Endothelial cell of umbilical vein (primary cell): ENCODE measurements around the gene ZNF708. TPM values are rescaled to one million over a fixed set of nuclear protein-coding genes. Genes with fewer than 3 reads are reported as not detected.
"Not testable (repeated sequence)": the region's sequence is repeated elsewhere in the genome, so short reads cannot be mapped to it uniquely, and the experiment has no call there.

Source experiments
- BruUV-seq: library from RNA; stranded (reverse); fragments of 400-500 nt; replicated peaks from 2 replicates; lab custom pipeline; 2021; lab: Mats Ljungman, UMichigan
- CTCF ChIA-PET: fragments of 300-600, 350-600 bp; sonication (Branson Sonifier 250); formaldehyde crosslinking; loops from one replicate; lab custom pipeline; 2021; ENCODE audit warnings: antibody characterized with exemption, inconsistent platforms; lab: Charles Lee
- POLR2A ChIA-PET: fragments of 300-600, 350-600 bp; sonication (Branson Sonifier 250); formaldehyde crosslinking; loops from one replicate; lab custom pipeline; 2021; ENCODE audit warnings: antibody characterized with exemption, inconsistent platforms; lab: Charles Lee
- DNase-seq: peaks from one replicate; pipeline ENCODE4 v3.0.0-alpha.2; 2011; ENCODE audit warnings: low read depth, low spot score
- FAIRE-seq: peaks from 2 replicates; lab custom pipeline; 2011; peaks lifted over from hg19 to GRCh38; lab: Jason Lieb, UNC
- H2AFZ ChIP-seq: 2 replicates; pipeline ENCODE4 v1.6.0; 2012; ENCODE audit warnings: low read depth, low read length, control low read depth, inconsistent platforms
- H3K27ac ChIP-seq: 2 replicates; pipeline ENCODE4 v1.5.1; 2011; ENCODE audit warnings: low read depth, mild to moderate bottlenecking, control low read depth, low read length, moderate library complexity; ENCODE audit not compliant: insufficient read depth
- H3K27me3 ChIP-seq, 2 experiments: 2 replicates each; pipeline versions ENCODE4 v1.6.0 to v1.6.1; 2011; ENCODE audit warnings: low read length in 2 of 2, mixed read lengths in 1 of 2; ENCODE audit not compliant: control insufficient read depth in 2 of 2, insufficient read depth in 2 of 2
- H3K36me3 ChIP-seq, 2 experiments: 2 replicates in 1 of 2; 3 replicates in 1 of 2; pipeline ENCODE4 v1.5.1; 2011; ENCODE audit warnings: low read length in 2 of 2, mild to moderate bottlenecking in 1 of 2, moderate library complexity in 1 of 2; ENCODE audit not compliant: control insufficient read depth in 2 of 2, insufficient read depth in 2 of 2; ENCODE audit errors: extremely low read depth in 1 of 2
- H3K4me1 ChIP-seq: 3 replicates; pipeline ENCODE4 v1.5.1; 2011; ENCODE audit warnings: mild to moderate bottlenecking, low read length; ENCODE audit not compliant: control insufficient read depth, insufficient read depth; ENCODE audit errors: extremely low read depth
- H3K4me2 ChIP-seq: 2 replicates; pipeline ENCODE4 v1.6.1; 2011; ENCODE audit warnings: low read length, control low read depth, mixed read lengths; ENCODE audit not compliant: insufficient read depth
- H3K4me3 ChIP-seq, 3 experiments: fragments of 200-600 bp in 1 of 3; sonication (generic), shearing (Covaris generic) in 1 of 3; replicated peaks in 1 of 3; 2 replicates each; pipeline ENCODE4 v1.5.1; 2011 to 2016; ENCODE audit warnings: control low read depth in 3 of 3, low read length in 3 of 3, mild to moderate bottlenecking in 2 of 3, inconsistent platforms in 1 of 3, low read depth in 1 of 3, moderate library complexity in 1 of 3; ENCODE audit not compliant: insufficient read depth in 1 of 3
- H3K79me2 ChIP-seq: 2 replicates; pipeline ENCODE4 v1.6.0; 2012; ENCODE audit warnings: low read length, inconsistent platforms; ENCODE audit not compliant: control insufficient read depth, insufficient read depth
- H3K9ac ChIP-seq: replicated peaks from 2 replicates; pipeline ENCODE3; 2011; ENCODE audit warnings: low read length, control low read depth; ENCODE audit not compliant: insufficient read depth; ENCODE audit errors: extremely low read depth
- H3K9me1 ChIP-seq: replicated peaks from 3 replicates; pipeline ENCODE4 v1.6.0; 2011; ENCODE audit warnings: mild to moderate bottlenecking, low read length; ENCODE audit not compliant: control insufficient read depth, insufficient read depth; ENCODE audit errors: extremely low read depth
- H3K9me3 ChIP-seq: replicated peaks from 2 replicates; pipeline ENCODE4 v1.5.1; 2012; ENCODE audit warnings: low read length, inconsistent platforms; ENCODE audit not compliant: control insufficient read depth, insufficient read depth
- H4K20me1 ChIP-seq: replicated peaks from 2 replicates; pipeline ENCODE3; 2011; ENCODE audit warnings: mild to moderate bottlenecking, low read length; ENCODE audit not compliant: control insufficient read depth, insufficient read depth; ENCODE audit errors: extremely low read depth
- CTCF ChIP-seq, 2 donors: IDR thresholded peaks; 1 replicate in 1 of 2; 2 replicates in 1 of 2; pipeline ENCODE4 v1.5.1; 2011; ENCODE audit warnings: low read length in 2 of 2, mild to moderate bottlenecking in 2 of 2, moderate library complexity in 2 of 2, control low read depth in 1 of 2, inconsistent platforms in 1 of 2, low read depth in 1 of 2; ENCODE audit not compliant: insufficient read depth in 1 of 2; ENCODE audit errors: extremely low read depth in 1 of 2
- EZH2 ChIP-seq: IDR thresholded peaks from 2 replicates; pipeline ENCODE4 v1.6.1; 2012; ENCODE audit warnings: borderline replicate concordance, low read depth, mild to moderate bottlenecking, moderate library complexity, low read length, inconsistent platforms; ENCODE audit not compliant: severe bottlenecking
- FOS ChIP-seq: IDR thresholded peaks from 2 replicates; pipeline ENCODE4 v1.6.1; 2011; ENCODE audit warnings: mild to moderate bottlenecking, low read length, moderate library complexity, borderline replicate concordance; ENCODE audit not compliant: insufficient read depth
- GATA2 ChIP-seq: IDR thresholded peaks from 2 replicates; pipeline ENCODE4 v1.7.0; 2011; ENCODE audit warnings: low read depth, mild to moderate bottlenecking, moderate library complexity, mixed read lengths, low read length; ENCODE audit not compliant: insufficient read length, insufficient read depth
- JUN ChIP-seq: IDR thresholded peaks from 2 replicates; pipeline ENCODE4 v1.6.1; 2011; ENCODE audit warnings: borderline replicate concordance, low read depth; ENCODE audit not compliant: insufficient read length, insufficient read depth
- MAX ChIP-seq: IDR thresholded peaks from 2 replicates; pipeline ENCODE4 v1.6.1; 2011; ENCODE audit not compliant: insufficient read depth, insufficient read length
- MYC ChIP-seq: IDR thresholded peaks from one replicate; pipeline ENCODE4 v1.6.1; 2011; ENCODE audit warnings: mild to moderate bottlenecking, low read depth, low read length
- POLR2A ChIP-seq: IDR thresholded peaks from 2 replicates; pipeline ENCODE4 v1.6.1; 2012; ENCODE audit warnings: low read depth, mild to moderate bottlenecking, control low read depth, low read length
- POLR2AphosphoS5 ChIP-seq: IDR thresholded peaks from 2 replicates; pipeline ENCODE4 v1.6.1; 2012; ENCODE audit warnings: low read depth, mild to moderate bottlenecking, control low read depth, low read length, moderate library complexity; ENCODE audit not compliant: insufficient read depth
- dilution Hi-C: fragments of 300-500 bp; cut with MboI; formaldehyde crosslinking; loops from one replicate; pipeline ENCODE4 v1.15.0; 2019; ENCODE audit warnings: low sequenced_read_pairs; ENCODE audit not compliant: extremely low pct_ligation_motif_present
- intact Hi-C: fragments of 100-400 bp; cut with micrococcal nuclease; formaldehyde crosslinking; loops from one replicate; pipeline ENCODE4 v1.10.0; 2022
- polyA plus RNA-seq, 4 experiments: library from polyadenylated mRNA; depleted of rRNA in 3 of 4; stranded (reverse) in 3 of 4; unstranded in 1 of 4; fragments of >200 nt; gene quantifications; 2 replicates each; pipeline versions ENCODE4 v1.2.1 to v1.2.3, GENCODE V29; 2011 to 2012; ENCODE audit warnings: missing spikeins in 1 of 4
- total RNA-seq: library from RNA; stranded (reverse); gene quantifications from 2 replicates; pipeline ENCODE4 v1.2.3, GENCODE V29; 2021

The ZNF708 gene
- total and polyA plus RNA-seq, 2 donors (not counting 3 experiments of a cell fraction or from before 2014, with no cell fraction given), result 1.7 to 10.4 TPM

- FAIRE-seq, result no peak
- Histone ChIP-seq H3K79me2 (no peaks in the 10 kb centered on the region), H3K4me1 (no peaks in the 10 kb centered on the region), H3K4me2 (no peak overlapping the region), H2AFZ (no peak overlapping the region), H3K27ac (no peak overlapping the region), H3K36me3 (no peaks in the 10 kb centered on the region), H3K9ac (no peak overlapping the region), H4K20me1 (no peaks in the 10 kb centered on the region), H3K4me3 (no peak overlapping the region), H3K27me3 (no peaks in the 10 kb centered on the region), H3K9me3 (peaks cover 2% of the 10 kb centered on the region), H3K9me1 (no peaks in the 10 kb centered on the region)
- POLR2A ChIA-PET, result no interaction called here
- CTCF ChIA-PET, result no interaction called here
- dilution Hi-C loops, result no loop called here
- intact Hi-C loops, result no loop called here
- no TSS peak for BruUV-seq
- no peak for TF ChIP-seq POLR2AphosphoS5
- no peak for TF ChIP-seq CTCF (IDR thresholded peaks at IDR 0.05; ENCODE audit: extremely low read depth in 1 of 2, insufficient read depth in 1 of 2, low read depth in 1 of 2, low read length in 2 of 2)
- TF ChIP-seq JUN, result no peak
- TF ChIP-seq MAX, result no peak
- no peak for TF ChIP-seq MYC
- TF ChIP-seq EZH2, result no peak
- no peak for TF ChIP-seq FOS
- TF ChIP-seq POLR2A, result no peak
- no peak for TF ChIP-seq GATA2
- DNase-seq, result no peak
Observed at GRCh38 chr19:21264416-21264815, 64.8 kb downstream of the ZNF708 start.

- BruUV-seq, H2AFZ ChIP-seq, H3K4me1 ChIP-seq, H3K27me3 ChIP-seq, H3K4me3 ChIP-seq, H3K9me1 ChIP-seq, dilution Hi-C loops, CTCF ChIA-PET, H3K27ac ChIP-seq, FAIRE-seq, POLR2A ChIA-PET, H3K9ac ChIP-seq, H3K36me3 ChIP-seq, H3K79me2 ChIP-seq, H3K4me2 ChIP-seq, DNase-seq, intact Hi-C loops, H4K20me1 ChIP-seq, H3K9me3 ChIP-seq: not testable (repeated sequence)
Observed at GRCh38 chr19:21260848-21261381, 68.3 kb downstream of the ZNF708 start.
